ENCODE measurements around the gene HAUS8.

Gene HAUS8

GRCh38 chr19:17043744-17044143 is 31.5 kb downstream of the HAUS8 start:
- TF ChIP-seq, protein P1, sequence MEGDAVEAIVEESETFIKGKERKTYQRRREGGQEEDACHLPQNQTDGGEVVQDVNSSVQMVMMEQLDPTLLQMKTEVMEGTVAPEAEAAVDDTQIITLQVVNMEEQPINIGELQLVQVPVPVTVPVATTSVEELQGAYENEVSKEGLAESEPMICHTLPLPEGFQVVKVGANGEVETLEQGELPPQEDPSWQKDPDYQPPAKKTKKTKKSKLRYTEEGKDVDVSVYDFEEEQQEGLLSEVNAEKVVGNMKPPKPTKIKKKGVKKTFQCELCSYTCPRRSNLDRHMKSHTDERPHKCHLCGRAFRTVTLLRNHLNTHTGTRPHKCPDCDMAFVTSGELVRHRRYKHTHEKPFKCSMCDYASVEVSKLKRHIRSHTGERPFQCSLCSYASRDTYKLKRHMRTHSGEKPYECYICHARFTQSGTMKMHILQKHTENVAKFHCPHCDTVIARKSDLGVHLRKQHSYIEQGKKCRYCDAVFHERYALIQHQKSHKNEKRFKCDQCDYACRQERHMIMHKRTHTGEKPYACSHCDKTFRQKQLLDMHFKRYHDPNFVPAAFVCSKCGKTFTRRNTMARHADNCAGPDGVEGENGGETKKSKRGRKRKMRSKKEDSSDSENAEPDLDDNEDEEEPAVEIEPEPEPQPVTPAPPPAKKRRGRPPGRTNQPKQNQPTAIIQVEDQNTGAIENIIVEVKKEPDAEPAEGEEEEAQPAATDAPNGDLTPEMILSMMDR (IDR thresholded peaks at IDR 0.05; ENCODE audit: extremely low read depth, insufficient read depth, missing control alignments), result no peak
- in situ Hi-C loops (cut with MboI; ENCODE audit: low pct_unique_long_range_greater_than_20kb, low sequenced_read_pairs, unreplicated experiment), result loop anchor here (10.0 kb wide), 1 partner anchor 279 kb away; no protein-coding TSS in a partner anchor
- no peak for DNase-seq (ENCODE audit: low spot score)

GRCh38 chr19:17041976-17042375 is 33.3 kb downstream of the HAUS8 start:
- TF ChIP-seq, protein P1 (IDR thresholded peaks at IDR 0.05; ENCODE audit: extremely low read depth, insufficient read depth, missing control alignments), result no peak
- in situ Hi-C loops (cut with MboI; ENCODE audit: low pct_unique_long_range_greater_than_20kb, low sequenced_read_pairs, unreplicated experiment), result loop anchor here (10.0 kb wide), 1 partner anchor 277 kb away; no protein-coding TSS in a partner anchor
- no peak for DNase-seq (ENCODE audit: low spot score)

- TF ChIP-seq, protein P1 (IDR thresholded peaks at IDR 0.05; ENCODE audit: extremely low read depth, insufficient read depth, missing control alignments), result no peak
- in situ Hi-C loops (cut with MboI; ENCODE audit: low pct_unique_long_range_greater_than_20kb, low sequenced_read_pairs, unreplicated experiment), result no loop called here
- no peak for DNase-seq (ENCODE audit: low spot score)
Observed at GRCh38 chr19:17037966-17038500, 37.2 kb downstream of the HAUS8 start.

- no peak for DNase-seq (ENCODE audit: low spot score)
- in situ Hi-C loops (cut with MboI; ENCODE audit: low pct_unique_long_range_greater_than_20kb, low sequenced_read_pairs, unreplicated experiment), result no loop called here
- TF ChIP-seq, protein P1 (IDR thresholded peaks at IDR 0.05; ENCODE audit: extremely low read depth, insufficient read depth, missing control alignments), result no peak
Observed at GRCh38 chr19:17037184-17037583, 38.1 kb downstream of the HAUS8 start.

- no peak for DNase-seq (ENCODE audit: low spot score)
- TF ChIP-seq, protein P1 (IDR thresholded peaks at IDR 0.05; ENCODE audit: extremely low read depth, insufficient read depth, missing control alignments), result no peak
- in situ Hi-C loops (cut with MboI; ENCODE audit: low pct_unique_long_range_greater_than_20kb, low sequenced_read_pairs, unreplicated experiment), result no loop called here
Observed at GRCh38 chr19:17036640-17037039, 38.6 kb downstream of the HAUS8 start.

GRCh38 chr19:17035842-17036424 is 39.3 kb downstream of the HAUS8 start:
- no peak for DNase-seq (ENCODE audit: low spot score)
- TF ChIP-seq, protein P1 (IDR thresholded peaks at IDR 0.05; ENCODE audit: extremely low read depth, insufficient read depth, missing control alignments), result no peak
- in situ Hi-C loops (cut with MboI; ENCODE audit: low pct_unique_long_range_greater_than_20kb, low sequenced_read_pairs, unreplicated experiment), result no loop called here

All from GM13977 (cell line).